ENCODE data around the gene USP38.
"Not testable (repeated sequence)": the region's sequence is repeated elsewhere in the genome, so short reads cannot be mapped to it uniquely, and the experiment has no call there.

- not testable (repeated sequence) for TF ChIP-seq ZNF384 (IDR thresholded peaks at IDR 0.05); SUZ12 (IDR thresholded peaks at IDR 0.05); LEF1 (IDR thresholded peaks at IDR 0.05; ENCODE audit: borderline replicate concordance); FOXA1 (IDR thresholded peaks at IDR 0.05); FOXK2 (IDR thresholded peaks at IDR 0.05); FOXM1 (IDR thresholded peaks at IDR 0.05; ENCODE audit: borderline replicate concordance); BHLHE40 (IDR thresholded peaks at IDR 0.05; ENCODE audit: borderline replicate concordance); HDGF (IDR thresholded peaks at IDR 0.05; ENCODE audit: borderline replicate concordance); CTBP1 (IDR thresholded peaks at IDR 0.05; ENCODE audit: borderline replicate concordance); TARDBP (IDR thresholded peaks at IDR 0.05); ELF4 (IDR thresholded peaks at IDR 0.05); ARNT (IDR thresholded peaks at IDR 0.05); SP1 (IDR thresholded peaks at IDR 0.05); NFRKB (IDR thresholded peaks at IDR 0.05)
These were observed 83.0 kb downstream of the USP38 start for GRCh38 chr4:143267690-143268089.
